Left ventricle myocardium superior (tissue), 1 donor: ENCODE results near the gene REXO1. TPM values are rescaled to one million over a fixed set of nuclear protein-coding genes. Genes with fewer than 3 reads are reported as not detected.
"Not testable (repeated sequence)": the region's sequence is repeated elsewhere in the genome, so short reads cannot be mapped to it uniquely, and the experiment has no call there.

Experiments
- ATAC-seq: fragments of 200-7000 bp; cut with Tn5 transposase; one replicate; pipeline ENCODE4 v1.9.1; 2020; ENCODE audit warnings: mild to moderate bottlenecking, moderate library complexity
- DNase-seq: peaks from one replicate; pipeline ENCODE4 v3.0.0-alpha.2; 2020
- intact Hi-C: fragments of 100-400 bp; cut with micrococcal nuclease; formaldehyde crosslinking; loops from one replicate; pipeline ENCODE4 v1.11.0; 2022
- long read RNA-seq: library from polyadenylated mRNA; unstranded; transcript quantifications from one replicate; pipeline ENCODE4 v2.0.0, GENCODE V29; 2021
- total RNA-seq: library from RNA; stranded (reverse); fragmentation: NEBNext Ultra II Directional; extraction: Animal tissue kit (Norgen Biotek cat#: 25700); gene quantifications from one replicate; pipeline ENCODE4 v1.2.1, GENCODE V29; 2021
- donor health status: DM: no; HTN: yes; CAD: no; lungs with severe emphysema.

The REXO1 gene, protein sequence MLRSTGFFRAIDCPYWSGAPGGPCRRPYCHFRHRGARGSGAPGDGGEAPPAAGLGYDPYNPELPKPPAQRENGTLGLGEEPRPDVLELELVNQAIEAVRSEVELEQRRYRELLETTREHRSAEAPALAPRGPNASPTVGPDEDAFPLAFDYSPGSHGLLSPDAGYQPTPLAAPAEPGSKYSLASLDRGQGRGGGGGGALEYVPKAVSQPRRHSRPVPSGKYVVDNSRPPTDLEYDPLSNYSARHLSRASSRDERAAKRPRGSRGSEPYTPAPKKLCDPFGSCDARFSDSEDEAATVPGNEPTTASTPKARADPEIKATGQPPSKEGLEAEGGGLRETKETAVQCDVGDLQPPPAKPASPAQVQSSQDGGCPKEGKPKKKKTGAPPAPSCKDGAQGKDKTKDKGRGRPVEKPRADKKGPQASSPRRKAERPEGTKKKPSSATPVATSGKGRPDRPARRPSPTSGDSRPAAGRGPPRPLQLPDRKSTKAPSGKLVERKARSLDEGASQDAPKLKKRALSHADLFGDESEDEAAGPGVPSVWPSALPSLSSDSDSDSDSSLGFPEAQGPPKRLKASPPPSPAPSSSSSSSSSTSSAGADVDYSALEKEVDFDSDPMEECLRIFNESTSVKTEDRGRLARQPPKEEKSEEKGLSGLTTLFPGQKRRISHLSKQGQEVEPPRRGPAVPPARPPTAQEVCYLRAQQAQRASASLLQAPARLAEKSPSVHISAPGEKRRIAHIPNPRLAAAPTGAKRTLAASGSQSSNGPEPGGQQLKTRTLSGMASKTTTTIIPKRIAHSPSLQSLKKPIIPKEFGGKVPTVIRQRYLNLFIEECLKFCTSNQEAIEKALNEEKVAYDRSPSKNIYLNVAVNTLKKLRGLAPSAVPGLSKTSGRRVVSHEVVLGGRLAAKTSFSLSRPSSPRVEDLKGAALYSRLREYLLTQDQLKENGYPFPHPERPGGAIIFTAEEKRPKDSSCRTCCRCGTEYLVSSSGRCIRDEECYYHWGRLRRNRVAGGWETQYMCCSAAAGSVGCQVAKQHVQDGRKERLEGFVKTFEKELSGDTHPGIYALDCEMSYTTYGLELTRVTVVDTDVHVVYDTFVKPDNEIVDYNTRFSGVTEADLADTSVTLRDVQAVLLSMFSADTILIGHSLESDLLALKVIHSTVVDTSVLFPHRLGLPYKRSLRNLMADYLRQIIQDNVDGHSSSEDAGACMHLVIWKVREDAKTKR
- total RNA-seq, result 16.0 TPM
- long read RNA-seq, partial matches to known transcripts, result 8 of 9 reads
- long read RNA-seq, other reads (novel, unspliced or antisense), result 1 of 9 reads

DNA sequence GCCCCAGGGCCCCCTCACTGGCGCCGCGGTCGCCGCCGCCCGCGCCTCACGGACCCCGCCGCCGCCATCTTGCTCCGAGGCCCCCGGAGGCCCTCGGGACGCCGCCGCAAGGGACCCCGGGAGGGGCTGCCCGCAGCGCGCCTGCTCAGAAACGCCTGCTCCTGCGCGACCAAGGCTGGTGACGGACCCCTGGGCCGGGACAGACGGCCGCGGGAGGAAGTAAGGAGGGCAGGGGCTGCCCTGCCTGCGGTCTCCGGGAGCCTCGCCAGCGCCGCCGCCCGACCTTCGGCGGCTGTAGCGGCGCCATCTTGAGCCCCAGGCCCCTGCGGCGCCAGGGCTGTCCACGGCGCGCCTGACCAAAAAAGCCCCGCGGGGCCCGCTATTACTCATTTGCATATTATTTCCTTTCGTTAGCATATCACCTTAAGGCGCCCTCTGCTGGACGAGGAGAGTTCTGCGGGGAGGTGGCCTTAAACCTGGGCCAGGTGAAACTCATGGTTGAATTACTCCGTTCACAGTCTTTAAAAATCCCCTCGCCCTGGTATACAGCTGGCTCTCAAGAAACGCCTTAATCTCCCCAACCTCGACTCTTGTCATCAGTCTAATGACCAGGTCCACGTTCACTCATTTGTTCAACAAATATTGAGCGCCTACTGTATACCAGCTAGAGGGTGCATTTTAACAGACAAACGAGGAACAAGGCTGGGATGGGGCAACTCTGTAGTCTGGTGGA, at the start of gene REXO1:
Gene REXO1 (minus strand): TSS at position 85 of the 733 bp plus-strand sequence. CDS start 125 bp downstream, outside the sequence.
- ATAC-seq (peak; percentile 86), DNase-seq (peak; percentile 97)
- intact Hi-C loops, result no loop called here

DNA sequence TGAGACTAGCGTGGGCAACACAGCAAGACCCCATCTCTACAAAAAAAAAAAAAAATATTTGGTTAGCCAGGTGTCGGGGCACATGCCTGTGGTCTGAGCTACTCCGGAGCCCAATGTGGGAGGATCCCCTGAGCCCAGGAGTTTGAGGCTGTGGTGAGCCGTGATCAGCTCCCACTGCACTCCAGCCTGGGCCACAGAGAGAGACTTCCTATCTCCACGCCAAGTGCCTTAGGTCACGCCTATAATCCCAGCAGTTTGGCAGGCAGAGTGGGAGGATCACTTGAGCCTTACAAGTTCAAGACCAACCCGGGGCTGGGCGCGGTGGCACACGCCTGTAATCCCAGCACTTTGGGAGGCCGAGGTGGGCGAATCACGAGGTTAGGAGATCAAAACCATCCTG, 48.2 kb upstream of the REXO1 start:
- no peak for ATAC-seq
- DNase-seq, result no peak
- intact Hi-C loops, result no loop called here

DNA sequence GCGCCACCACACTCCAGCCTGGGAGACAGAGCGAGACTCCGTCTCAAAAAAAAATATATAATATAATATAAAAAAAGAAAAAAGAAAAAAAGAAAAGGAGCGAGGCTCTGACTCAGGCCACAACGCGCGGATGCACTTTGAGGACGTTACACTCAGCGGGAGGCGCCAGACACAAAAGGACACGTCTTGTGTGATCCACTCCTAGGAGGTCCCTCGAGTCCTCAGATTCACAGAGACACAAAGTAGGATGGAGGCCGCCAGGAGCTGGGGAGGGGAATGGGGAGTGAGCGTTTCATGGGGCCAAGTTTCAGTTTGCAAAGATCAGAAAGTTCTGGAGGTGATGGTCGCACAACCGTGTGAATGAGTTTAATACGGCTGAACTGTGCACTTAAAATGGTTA, 45.5 kb upstream of the REXO1 start:
- ATAC-seq (no peak), DNase-seq (no peak)
- intact Hi-C loops, result no loop called here

DNA sequence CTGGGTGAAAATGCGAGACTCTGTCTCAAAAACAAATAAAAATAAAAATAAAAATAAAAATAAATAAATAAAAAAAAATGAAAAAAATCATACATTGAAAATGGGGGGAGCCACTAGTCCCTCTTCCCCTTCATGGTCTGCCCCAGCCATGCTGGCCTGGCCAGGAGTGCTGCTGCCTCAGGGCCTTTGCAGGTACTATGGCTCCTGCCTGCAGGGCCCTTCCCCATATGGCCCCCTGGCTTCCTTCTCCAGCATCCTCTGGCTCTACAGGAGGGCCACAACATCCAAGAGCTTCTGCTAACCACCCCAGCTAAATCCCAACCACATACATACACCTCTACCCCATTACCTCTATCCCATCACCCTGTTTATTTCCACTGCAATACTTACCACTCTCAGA, 41.6 kb upstream of the REXO1 start:
- DNase-seq (no peak), ATAC-seq (no peak)
- intact Hi-C loops, result no loop called here

DNA sequence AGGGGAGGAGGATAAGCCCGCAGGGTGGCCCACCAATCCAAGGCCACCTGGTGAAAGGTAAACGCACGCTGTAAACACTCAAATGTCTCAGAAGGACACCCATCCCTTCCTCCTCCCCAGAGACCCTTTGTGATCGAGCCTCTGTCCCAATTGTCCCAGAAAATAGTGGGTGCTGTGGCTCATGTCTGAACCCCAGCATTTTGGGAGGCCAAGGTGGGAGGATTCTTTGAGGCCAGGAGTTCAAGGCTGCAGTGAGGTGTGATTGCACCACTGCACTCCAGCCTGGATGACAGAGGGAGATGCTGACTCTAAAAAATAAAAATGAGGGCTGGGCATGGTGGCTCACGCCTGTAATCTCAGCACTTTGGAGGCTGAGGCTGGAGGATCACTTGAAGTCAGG, 40.1 kb upstream of the REXO1 start:
- ATAC-seq (no peak), DNase-seq (no peak)
- intact Hi-C loops, result no loop called here

DNA sequence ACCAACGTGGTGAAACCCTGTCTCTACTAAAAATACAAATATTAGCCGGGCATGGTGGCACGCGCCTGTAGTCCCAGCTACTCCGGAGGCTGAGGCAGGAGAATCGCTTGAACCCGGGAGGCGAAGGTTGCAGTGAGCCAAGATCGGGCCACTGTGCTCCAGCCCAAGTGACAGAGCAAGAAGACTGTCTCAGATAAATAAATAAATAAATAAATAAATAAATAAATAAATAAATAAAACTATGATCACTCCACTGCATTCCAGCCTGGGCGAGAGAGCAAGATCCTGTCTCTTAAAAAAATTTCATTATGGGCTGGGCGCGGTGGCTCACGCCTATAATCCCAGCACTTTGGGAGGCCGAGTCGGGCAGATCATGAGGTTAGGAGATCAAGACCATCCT, 38.1 kb upstream of the REXO1 start:
- DNase-seq, intact Hi-C loops, ATAC-seq: not testable (repeated sequence)

DNA sequence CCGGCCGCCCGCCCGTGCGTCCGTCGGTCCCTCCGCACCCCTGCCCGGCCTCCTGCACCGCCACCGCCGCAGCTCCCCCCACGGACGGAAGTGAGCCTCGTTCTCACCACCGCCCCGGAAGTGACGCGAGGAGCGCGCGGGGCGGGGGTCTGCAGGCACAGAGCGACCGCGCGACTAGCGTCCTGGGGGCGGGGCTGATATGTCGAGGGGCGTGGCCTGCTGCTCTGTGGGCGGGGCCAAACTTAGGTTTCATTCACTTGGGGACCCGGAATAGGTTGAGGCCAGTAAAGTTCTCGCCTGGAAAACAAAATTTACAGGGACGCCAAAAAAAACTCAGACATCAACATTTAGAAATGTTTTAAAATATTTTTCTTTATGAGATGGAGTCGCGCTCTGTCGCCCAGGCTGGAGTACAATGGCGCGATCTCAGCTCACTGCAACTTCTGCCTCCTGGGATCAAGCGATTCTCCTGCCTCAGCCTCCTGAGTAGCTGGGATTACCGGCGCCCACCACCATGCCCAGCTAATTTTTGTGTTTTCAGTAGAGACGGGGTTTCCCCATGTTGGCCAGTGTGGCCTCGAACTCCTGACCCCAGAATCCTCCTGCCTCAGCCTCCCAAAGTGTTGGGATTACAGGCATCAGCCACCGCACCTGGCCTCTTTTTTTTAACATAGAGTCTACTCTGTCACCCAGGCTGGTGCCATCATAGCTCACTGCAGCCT, 37.3 kb upstream of the REXO1 start, which contains the start of gene ABHD17A:
Gene ABHD17A (minus strand): TSS at position 99 of the 722 bp plus-strand sequence. CDS start 3,930 bp downstream, outside the sequence.
- peak; percentile 98 for DNase-seq
- intact Hi-C loops, result not testable (repeated sequence)
- peak; percentile 94 for ATAC-seq

DNA sequence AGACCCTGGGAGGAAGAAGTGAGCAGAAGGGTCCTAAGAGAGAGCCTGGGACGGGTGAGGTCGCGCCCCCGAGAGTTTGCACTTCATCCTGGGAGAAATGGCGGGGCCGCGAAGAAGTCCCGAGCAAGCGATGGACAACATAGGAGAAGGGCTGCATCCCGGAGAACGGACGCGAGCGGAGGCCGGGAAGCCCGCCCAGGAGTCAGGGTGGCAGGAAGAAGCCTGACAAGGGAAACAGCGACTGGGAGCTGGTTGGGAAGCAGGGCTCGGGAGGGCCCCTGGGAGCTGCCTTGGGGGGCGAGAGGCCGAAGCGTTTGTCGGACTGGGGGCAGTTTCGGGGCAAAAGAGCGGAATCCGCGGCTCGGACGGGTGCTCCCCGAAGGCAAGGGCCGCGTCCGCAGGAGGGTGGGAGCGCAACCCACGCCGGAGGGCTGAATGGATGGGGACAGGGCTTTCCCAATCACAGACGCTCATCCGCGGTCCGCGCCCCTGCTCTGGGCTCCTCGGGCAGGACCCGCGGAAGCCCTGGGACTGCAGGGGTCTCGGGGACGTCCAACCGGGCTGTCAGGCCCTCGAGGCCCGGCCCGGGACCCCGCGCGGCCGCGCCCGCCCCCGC, 36.5 kb upstream of the REXO1 start:
- ATAC-seq, result peak; percentile 1
- no peak for DNase-seq

DNA sequence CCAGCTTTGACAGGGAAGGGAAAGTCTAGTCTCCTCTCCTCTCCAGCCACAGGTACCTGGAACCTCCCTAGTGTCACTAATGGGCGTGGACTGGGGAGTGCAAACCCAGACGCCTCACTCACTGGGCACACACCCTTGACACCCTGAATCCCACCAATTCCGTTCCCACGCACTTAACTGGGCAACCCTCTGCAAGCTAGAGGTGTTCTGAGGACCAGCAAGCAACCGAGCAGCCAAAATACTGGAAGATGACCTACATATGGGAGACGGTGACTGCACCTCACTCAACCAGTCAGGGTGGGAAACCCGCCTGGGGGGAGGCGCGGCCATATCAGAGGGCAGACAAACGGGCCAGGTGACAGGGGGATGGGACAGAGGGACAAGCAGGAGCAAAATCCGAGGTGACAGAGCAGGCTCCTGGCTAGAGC, 36.0 kb upstream of the REXO1 start:
- DNase-seq, result no peak
- intact Hi-C loops, result no loop called here
- no peak for ATAC-seq

More for the DNA sequence above, 36.5 kb upstream of the REXO1 start:
- intact Hi-C loops, result no loop called here

DNA sequence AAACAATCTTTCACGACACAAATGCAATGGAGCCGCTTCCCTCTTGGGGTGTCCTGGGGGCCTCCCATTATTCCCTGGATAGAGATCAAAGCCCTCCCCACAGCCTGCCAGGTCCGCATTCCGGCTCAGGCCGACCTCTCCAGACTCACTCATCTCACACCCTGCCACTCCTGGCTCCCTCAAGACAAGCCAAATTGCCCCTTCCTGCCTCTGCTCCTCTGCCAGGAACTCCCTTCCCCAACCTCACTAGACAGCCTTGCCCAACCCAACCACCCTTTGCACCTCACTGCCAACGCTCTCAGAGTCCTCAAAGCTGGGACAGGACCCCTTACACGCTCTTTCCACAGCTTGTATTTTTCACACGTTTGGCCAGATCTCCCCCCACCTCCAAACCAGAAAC, 35.5 kb upstream of the REXO1 start:
- ATAC-seq, result no peak
- no peak for DNase-seq
- intact Hi-C loops, result no loop called here

DNA sequence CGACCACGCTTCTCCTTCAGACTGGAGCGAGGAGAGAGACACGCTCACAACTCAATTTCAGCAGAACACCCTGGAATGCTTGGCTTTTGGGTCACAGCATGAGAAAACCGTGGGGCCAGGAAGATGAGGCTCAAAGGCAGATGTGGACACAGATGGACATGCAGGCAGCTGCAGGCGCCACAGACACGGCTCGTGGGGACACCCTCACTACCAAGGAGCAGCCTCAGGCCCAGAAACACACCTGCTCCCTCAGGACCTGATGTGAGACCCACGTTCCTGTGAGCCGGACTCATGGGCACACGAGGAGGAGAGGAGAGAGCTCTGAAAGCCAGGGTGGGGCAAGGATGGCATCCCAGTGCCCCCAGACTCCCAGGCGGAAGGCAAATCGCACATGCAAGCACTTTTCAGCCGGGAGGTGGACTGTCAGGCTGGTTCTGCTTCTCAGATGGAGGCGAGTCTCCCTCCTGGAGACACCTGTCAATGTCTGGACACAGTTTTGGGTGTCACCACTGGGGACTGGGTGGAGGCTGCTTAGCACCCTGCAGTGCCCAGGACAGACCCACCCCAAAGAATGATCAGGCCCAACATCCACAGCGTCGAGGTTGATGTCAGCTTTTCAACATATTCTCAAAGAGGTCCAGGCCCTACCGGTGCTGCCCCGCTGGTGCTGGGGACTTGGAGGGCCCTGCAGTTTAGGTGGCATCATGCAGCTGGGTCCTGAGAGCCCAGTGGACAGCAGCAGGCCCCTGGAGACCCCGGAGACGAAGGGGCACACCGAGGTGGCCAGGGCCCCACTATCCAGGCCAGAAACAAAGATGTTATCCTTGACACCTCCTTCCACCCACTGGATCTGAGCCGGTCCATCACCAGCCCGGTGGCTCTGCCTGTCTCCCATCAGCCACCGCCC, 34.8 kb upstream of the REXO1 start:
- intact Hi-C loops, result no loop called here
- ATAC-seq (no peak), DNase-seq (no peak)

DNA sequence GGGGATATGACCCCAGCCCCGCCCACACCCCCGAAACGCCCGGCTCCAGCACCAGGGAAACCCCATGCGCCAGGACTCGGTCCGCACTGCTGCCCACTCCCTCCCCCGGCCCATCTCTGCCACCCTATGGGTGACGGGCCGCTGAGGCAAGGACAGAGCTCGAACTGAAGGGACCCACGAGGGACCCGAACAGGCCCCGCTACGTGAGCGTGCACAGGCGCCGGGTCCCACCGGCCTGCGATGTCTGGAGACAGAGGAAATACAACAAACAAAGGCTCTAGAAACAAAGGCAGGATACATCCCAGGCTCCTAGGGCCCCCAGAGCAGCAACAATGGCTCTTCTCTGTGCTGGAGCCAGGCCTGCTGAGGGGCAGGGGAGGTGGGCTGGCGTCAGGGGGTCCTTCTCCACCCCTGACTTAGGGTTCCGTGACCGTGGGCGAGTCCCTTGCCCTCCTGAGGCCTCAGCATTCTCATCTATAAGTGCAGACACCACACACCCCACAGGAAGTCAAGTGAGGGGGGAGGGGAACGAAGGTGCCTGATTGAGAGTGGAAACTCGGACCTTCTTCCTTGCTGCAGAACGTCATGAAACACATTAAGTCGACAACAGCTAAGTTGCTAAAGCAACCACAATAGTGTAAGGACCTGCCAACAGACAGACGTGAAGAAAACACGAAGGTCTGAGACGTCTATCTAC, 34.0 kb upstream of the REXO1 start:
- DNase-seq (no peak), ATAC-seq (peak; percentile 10)
- intact Hi-C loops, result no loop called here

DNA sequence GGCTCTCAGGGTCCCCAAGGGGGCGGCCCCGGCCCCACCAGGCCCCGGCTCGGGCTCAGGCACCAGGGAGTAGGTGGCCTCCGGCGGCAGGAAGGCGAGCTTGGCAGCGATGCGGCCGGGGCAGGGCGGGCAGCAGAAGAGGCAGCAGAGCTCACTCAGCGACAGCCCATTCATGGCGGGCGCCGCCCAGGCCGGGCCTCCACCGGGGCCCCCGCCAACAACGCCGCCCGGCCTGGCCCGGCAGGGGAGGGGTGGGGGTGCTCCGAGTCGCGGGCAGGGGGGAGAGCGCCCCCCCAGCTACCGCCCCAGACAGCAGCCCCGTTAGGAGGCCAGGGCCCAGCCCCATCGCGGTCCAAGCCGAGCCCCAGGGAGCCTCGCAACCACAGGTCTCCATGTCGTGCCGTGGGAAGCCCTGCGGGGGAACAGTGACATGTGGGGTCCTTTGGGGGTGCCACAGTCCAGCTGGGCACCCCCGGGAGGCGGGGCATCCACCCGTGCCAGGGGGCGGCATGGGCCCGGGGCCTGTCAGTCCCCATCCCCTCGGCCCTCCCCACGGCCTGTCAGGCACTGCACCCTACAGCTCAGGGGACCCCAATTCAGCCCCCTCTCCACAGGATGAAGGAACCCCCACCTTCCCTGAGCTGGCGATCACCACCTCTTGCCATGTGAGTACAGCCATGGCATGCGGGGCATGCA, 33.3 kb upstream of the REXO1 start:
- intact Hi-C loops, ATAC-seq, DNase-seq: not testable (repeated sequence)

DNA sequence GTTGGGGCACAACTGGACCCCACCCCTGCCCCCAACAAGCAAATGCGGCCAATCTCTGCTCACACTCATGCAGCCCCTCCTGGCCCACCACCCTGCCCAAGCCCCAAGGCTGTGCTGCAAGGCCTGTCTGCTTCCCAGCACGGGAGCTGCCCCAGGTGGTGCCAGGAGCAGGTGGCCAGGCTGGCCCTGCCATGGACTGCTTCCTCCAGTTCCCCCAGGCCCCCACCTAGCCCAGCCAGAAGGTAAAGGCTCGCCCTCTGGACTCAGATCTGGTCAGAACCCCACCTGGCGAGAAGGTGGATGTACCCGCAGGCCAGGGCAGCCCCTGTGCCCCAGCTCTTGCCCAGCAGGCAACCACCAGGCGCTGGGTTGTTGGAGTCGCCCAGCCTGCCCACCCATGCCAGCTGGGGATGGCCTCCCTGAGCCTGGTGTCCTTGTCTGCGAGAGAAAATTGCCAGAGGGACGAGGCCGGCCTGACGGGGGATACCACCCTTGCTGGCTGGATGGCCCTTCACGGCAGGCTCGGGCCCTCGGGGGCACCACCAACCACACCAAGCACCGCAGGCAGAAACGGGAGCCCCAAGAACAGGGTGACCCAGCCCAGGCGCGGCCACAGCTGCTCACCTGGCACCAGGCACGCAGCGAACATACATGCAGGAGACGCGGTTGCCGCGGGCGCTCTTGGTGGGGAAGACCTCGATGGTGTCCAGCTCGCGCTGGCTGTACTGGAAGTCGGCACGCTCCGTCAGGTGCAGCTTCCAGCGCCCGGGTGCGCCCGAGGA, 32.5 kb upstream of the REXO1 start:
- intact Hi-C loops, result no loop called here
- no peak for ATAC-seq
- peak; percentile 28 for DNase-seq

DNA sequence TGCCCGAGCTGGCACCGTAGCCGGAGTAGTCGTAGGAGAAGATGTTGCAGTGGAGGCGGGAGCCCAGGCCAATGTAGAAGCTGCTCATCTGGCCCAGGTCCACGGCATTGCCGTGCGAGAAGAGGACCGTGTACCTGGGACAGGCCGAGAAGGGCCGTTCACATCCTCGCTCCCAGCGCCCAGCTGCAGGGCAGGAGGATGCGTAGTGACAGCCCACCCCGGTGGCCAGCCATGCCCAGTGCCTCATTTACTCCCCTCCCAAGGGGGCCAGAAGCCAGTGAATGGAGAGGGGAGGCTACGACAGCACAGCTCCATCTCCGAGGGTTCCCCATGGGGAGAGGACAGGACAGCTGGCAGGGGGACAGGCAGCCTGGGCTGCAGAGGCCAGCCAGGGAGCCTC, 31.7 kb upstream of the REXO1 start:
- intact Hi-C loops, ATAC-seq: not testable (repeated sequence)
- peak; percentile 23 for DNase-seq
